IMR-90 (cell line): Measurements from ENCODE around the gene CHRNB4.

ENCODE experiments used
- CEBPB ChIP-seq: IDR thresholded peaks from 2 replicates; pipeline ENCODE4 v1.6.1; 2012; ENCODE audit warnings: low read depth, low read length, improper control_type of control experiment
- CHD1 ChIP-seq: IDR thresholded peaks from 2 replicates; pipeline ENCODE4 v1.6.1; 2012; ENCODE audit warnings: low read depth, low read length, improper control_type of control experiment
- MXI1 ChIP-seq: IDR thresholded peaks from 2 replicates; pipeline ENCODE4 v1.6.1; 2012; ENCODE audit warnings: low read depth, mild to moderate bottlenecking, low read length, moderate library complexity, borderline replicate concordance
- POLR2A ChIP-seq: IDR thresholded peaks from 2 replicates; pipeline ENCODE4 v1.6.1; 2012; ENCODE audit warnings: mild to moderate bottlenecking, low read depth, low read length
- TF ChIP-seq, protein P1 (sequence below): conservative IDR thresholded peaks from 2 replicates; pipeline ENCODE4 v1.5.1; 2012; ENCODE audit warnings: mild to moderate bottlenecking, low read depth, low read length, improper control_type of control experiment
- TF ChIP-seq, protein P2 (sequence below): fragments of 150-350 bp; IDR thresholded peaks from 2 replicates; pipeline ENCODE4 v1.6.1; 2016; ENCODE audit warnings: low read depth, mild to moderate bottlenecking, low read length, moderate library complexity, borderline replicate concordance

DNA sequence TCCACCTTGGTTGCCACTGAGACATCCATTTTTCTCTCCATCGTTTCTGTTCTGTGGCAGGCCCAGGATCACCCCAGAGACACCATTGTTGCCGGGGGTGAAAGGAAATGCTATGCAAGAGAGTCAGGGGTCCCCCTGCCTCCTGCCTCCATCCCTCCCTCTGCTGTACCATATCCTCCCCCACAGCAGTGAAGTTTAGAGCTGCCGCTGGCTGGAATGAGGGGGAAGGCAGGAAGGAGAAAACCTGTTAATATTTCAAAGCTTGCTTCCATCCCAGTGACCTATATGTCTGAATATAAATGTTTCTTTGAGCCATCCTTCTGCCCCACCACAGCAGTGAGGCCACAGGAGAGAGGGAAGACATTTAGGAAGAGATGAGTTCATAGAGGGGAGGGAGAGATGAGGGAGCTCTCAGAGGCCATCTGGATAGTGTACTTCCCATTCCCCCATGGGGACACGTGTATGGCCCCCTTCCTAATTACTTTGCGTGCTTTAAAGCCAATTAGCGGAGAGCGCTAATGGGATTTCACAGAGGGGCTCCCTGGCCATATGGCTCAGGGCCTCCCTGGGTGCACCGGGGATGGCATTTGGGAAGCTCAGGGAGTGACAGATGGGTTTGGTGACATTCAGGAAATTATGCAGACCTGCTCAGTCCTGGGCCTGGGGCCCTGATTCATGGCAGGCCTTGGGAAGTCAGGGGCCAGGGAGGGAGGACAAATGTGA lies 40.4 kb upstream of the CHRNB4 start:
- TF ChIP-seq CEBPB (no peak), POLR2A (no peak), MXI1 (no peak), CHD1 (no peak)
- TF ChIP-seq, protein P1, sequence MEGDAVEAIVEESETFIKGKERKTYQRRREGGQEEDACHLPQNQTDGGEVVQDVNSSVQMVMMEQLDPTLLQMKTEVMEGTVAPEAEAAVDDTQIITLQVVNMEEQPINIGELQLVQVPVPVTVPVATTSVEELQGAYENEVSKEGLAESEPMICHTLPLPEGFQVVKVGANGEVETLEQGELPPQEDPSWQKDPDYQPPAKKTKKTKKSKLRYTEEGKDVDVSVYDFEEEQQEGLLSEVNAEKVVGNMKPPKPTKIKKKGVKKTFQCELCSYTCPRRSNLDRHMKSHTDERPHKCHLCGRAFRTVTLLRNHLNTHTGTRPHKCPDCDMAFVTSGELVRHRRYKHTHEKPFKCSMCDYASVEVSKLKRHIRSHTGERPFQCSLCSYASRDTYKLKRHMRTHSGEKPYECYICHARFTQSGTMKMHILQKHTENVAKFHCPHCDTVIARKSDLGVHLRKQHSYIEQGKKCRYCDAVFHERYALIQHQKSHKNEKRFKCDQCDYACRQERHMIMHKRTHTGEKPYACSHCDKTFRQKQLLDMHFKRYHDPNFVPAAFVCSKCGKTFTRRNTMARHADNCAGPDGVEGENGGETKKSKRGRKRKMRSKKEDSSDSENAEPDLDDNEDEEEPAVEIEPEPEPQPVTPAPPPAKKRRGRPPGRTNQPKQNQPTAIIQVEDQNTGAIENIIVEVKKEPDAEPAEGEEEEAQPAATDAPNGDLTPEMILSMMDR = no peak
- TF ChIP-seq, protein P2, sequence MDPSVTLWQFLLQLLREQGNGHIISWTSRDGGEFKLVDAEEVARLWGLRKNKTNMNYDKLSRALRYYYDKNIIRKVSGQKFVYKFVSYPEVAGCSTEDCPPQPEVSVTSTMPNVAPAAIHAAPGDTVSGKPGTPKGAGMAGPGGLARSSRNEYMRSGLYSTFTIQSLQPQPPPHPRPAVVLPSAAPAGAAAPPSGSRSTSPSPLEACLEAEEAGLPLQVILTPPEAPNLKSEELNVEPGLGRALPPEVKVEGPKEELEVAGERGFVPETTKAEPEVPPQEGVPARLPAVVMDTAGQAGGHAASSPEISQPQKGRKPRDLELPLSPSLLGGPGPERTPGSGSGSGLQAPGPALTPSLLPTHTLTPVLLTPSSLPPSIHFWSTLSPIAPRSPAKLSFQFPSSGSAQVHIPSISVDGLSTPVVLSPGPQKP = no peak
